NCI-H1048 (cell line): Measurements from ENCODE around the gene HRK.
A peak's percentile ranks its signal among the peaks of the same experiment; 100 is the strongest.

ENCODE experiments used
- DNase-seq: peaks from one replicate; lab custom pipeline; 2025; lab: John Stamatoyannopoulos, UW

HRK gene

GRCh38 chr12:116881325-116881876, at the start of gene HRK:
TSS of gene HRK (minus strand) at chr12:116881441. CDS start at chr12:116881307, 134 bp downstream.
- no peak for DNase-seq

DNA sequence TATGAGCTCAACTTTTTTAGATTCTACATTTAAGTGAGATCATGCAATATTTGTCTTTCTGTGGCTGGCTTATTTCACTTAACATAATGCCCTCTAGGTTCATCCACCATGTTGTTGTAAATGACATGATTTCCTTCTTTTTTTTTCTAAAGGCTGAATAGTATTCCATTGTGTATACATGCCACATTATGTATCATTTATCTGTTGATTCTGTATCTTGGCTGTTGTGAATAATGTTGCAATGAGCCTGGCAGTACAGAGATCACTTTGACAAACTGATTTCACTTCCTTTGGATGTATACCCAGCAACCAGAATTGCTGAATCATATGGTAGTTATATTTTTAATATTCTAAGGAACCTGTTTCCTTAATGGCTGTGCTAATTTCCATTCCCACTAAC, 48.6 kb upstream of the HRK start:
- no peak for DNase-seq

DNA sequence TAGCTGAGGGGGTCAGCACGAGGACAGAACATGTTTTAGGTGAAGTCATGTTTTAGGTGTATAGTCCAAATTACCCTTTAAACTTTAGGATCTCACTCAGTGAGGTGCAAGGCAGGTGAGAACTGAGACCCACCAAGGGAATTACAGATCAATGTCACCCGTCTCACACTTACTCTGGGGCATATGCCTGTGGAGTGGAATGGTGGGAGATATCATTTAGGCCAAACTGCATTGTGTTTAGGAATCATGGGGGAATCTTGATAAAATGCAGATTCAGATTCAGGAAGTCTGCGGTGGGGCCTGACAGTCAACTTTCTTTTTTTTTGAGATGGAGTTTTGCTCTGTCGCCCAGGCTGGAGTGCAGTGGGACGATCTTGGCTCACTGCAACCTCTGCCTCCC, 47.3 kb upstream of the HRK start:
- DNase-seq, result no peak

GRCh38 chr12:116927244-116927940, 46.2 kb upstream of the HRK start:
- DNase-seq, result no peak

DNA sequence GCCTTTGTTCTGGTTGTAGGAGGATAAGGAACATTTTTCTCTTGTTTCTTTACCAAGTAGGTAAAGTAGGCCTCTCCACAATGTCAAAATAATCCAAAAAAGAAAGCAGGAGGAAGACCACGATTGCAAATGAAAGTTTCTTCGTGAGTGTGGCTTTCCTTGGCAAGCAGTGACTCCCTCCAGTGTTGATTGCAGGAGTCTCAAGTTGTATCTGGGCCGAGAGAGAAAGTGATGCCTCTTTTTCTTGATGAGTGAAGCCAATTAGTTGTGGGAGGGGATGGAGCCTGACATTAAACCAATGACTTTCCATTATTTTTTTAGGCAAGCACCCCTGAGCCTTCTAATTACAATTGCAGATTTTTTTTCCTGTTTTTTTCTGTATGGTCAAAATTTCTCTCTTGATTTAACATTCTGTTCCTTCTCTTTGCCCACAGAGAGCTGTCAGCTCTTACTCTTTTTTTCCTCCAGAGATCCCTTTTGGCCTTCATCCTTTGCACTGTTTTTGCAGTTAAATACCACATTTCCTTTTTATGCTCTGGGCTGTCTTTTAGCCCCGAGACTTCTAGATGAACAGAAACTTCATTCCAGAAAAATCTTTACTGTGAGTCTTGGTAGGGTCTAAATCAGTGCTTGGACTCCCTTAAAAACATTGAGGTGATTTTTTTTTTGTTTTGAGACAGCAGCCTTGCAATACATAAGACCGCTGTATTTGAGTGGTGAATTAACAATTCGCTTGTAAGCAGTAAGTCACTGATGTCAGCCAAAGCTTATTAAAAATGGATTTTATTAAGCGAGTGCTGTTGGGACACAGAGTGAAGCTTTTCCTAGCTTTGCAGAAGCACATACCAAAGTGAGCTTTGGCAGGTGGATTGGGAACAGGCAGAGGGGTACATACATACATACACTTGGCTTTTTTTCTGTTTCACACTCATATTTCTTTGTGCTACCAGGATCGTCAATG, 45.3 kb upstream of the HRK start:
- no peak for DNase-seq

- DNase-seq, result no peak
Observed at GRCh38 chr12:116924558-116925453, 43.6 kb upstream of the HRK start.

- DNase-seq, result no peak
Observed at GRCh38 chr12:116922194-116922897, 41.1 kb upstream of the HRK start.

DNA sequence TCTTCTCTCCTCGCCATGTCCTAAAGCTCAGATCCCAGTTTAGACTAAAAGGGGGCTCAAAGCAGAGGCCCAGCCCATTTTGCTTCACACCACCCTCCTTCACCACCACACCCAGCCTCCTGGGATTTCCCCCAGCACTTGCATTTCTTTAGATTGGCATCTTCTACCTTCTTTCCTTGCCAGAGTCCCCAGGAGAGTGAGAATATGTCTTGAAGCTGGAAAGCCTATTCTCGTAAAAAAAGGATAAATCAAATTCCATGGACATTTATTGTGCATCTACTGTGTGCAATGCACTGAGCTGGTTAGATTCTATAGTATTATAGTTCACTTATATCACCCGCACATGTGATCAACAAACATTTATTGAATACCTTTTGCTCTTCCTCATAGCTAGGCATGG, 39.7 kb upstream of the HRK start:
- DNase-seq, result no peak

DNA sequence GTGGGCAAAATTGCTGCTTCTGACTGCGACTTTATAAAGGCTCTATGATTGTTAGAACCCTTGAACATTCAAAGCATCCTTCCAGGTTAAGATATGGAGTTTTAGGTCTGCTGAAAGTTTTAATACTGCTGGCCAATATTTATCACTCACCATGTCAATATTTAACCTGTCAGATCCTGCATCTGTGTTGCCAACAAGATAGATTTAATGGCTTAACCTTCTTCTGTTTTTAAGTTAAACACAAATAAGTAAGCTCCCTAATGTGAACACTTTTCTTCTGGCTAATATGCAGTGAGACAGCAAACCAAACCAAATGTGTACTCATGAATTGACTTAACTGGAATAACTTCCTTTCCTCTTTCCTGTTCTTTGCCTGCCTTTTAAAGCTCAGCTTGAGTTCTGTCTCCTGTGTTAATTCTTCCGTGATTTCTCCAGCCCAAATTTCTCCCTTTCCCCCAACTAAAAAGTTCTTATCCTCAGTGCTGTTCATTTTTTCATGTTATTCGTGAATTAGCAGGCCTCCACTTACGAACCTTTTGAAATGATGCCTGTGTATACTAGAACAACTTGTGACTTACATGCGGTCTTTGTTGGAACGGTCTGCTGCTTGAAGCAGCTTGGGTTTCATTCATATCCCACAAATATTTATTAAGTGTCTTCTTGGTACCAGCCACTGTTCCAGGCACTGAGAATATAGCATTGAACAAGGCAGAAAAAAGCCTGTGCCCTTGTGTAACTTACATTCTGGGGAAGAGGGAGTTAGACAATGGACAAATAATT, 38.7 kb upstream of the HRK start:
- no peak for DNase-seq

- no peak for DNase-seq
Observed at GRCh38 chr12:116919247-116919661, 38.0 kb upstream of the HRK start.

DNA sequence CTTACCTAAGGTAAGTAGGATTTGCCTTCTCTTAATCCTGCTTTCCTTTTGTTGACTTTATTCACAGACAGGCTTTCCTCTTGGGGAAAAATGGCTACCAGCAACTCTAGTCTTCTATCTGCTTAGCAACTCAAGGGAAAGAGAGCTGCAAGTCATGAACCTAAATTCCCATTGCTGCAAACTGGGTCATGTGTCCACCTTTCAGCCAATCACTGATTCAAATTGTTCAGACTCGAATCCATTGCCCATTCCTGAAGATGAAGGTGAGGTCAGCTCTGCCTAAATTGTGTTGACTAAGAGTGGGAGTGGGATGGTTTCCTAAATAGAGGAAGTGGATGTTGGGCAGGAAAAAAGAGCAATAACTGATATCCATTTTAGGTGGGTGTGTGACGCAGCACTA, 37.2 kb upstream of the HRK start:
- DNase-seq, result no peak

- no peak for DNase-seq
Observed at GRCh38 chr12:116916714-116917114, 35.5 kb upstream of the HRK start.

DNA sequence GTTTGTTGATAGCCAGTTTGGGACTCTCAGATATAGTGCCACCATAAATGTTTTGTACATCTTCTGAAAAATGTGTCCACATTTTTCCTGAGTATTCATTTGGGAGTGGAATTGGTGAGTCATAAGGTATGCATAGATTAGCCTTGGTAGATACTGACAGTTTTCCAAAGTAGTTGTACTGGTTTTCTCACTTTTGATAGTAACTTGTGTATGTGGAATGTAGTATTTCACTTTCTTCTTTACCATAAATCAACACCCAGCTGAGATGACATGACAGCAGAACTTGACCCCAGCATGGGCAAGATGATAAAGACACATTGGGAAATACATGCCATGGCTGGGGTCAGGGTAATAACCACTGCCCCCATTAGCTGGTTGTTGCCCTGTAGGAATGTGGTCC, 34.9 kb upstream of the HRK start:
- no peak for DNase-seq

GRCh38 chr12:116915326-116915725, 34.1 kb upstream of the HRK start:
- DNase-seq, result no peak

GRCh38 chr12:116910645-116911451, 29.6 kb upstream of the HRK start, which contains the start of gene FBXW8:
TSS of gene FBXW8 (plus strand) at chr12:116910950. CDS start at chr12:116911038, 88 bp downstream.
- DNase-seq, result peak; percentile 49

- no peak for DNase-seq
Observed at GRCh38 chr12:116910280-116910644, 29.0 kb upstream of the HRK start.

GRCh38 chr12:116906285-116906684, 25.0 kb upstream of the HRK start:
- no peak for DNase-seq

DNA sequence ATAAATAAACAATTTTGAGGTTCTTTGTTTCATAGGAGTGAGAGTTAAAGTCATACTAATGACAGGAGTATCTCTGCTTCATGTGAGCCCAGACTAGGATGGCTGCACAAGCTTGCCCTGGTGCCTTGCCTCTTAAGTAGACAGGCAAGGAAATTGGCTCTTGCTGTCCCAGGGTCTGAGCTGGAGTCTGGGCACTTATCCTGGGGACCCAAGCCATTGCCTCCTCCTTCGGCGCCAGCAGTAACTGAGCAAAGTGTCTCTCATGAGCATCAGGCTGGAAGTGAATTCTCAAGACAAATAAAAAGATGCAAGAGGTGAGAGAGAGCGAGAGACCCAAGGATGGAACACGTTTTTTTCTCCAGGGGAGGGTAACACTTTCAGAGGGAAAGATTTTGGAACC, 22.6 kb upstream of the HRK start:
- no peak for DNase-seq

DNA sequence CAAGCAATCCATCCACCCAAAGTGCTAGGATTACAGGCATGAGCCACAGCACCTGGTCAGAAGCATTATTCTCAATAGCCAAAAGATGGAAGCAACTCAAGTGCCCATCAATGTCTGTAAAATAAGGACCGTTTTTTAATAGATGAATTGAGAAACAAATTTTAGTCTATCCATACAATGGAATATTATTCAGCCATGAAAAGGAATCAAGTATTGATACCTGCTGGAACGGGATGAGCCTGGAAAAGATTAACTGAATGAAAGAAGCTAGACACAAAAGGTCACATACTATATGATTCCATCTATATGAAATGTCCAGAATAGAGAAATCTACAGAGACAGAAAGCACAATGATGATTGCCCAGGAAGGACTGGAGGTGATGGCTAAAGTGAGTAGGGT, 20.4 kb upstream of the HRK start:
- DNase-seq, result no peak

DNA sequence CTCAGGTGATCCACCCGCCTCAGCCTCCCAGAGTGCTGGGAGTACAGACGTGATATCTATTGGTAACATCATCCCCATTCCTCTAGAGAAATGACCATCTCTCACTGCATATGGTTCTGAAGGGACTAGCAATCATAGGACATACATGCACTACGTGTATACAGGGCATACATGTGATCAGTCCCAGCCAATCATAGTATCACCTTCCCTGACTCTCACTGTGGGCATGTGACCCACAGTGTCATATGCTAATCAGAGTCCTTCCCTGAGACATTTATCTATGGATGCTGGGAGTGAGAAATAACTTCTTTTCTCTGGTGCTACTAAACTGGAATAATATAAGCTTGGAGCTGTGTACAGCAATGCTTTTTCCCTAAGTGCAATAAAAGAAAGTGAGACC, 17.4 kb upstream of the HRK start:
- DNase-seq, result no peak
